Measurements from ENCODE around the gene BMPR1B. TPM values are rescaled to one million over a fixed set of nuclear protein-coding genes. Genes with fewer than 3 reads are reported as not detected.

The BMPR1B gene
- total RNA-seq, 3 donors from 2014 or later (not counting 1 experiment from before 2014, with no cell fraction given), result 0.25 TPM; not detected in 2

- ATAC-seq (no peak), DNase-seq (no peak)
- TF ChIP-seq, protein P1, sequence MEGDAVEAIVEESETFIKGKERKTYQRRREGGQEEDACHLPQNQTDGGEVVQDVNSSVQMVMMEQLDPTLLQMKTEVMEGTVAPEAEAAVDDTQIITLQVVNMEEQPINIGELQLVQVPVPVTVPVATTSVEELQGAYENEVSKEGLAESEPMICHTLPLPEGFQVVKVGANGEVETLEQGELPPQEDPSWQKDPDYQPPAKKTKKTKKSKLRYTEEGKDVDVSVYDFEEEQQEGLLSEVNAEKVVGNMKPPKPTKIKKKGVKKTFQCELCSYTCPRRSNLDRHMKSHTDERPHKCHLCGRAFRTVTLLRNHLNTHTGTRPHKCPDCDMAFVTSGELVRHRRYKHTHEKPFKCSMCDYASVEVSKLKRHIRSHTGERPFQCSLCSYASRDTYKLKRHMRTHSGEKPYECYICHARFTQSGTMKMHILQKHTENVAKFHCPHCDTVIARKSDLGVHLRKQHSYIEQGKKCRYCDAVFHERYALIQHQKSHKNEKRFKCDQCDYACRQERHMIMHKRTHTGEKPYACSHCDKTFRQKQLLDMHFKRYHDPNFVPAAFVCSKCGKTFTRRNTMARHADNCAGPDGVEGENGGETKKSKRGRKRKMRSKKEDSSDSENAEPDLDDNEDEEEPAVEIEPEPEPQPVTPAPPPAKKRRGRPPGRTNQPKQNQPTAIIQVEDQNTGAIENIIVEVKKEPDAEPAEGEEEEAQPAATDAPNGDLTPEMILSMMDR (IDR thresholded peaks at IDR 0.05), result no peak
- Mint-ChIP-seq H3K4me1 (no peaks in the 10 kb centered on the region), H3K27me3 (ENCODE audit: low read depth in 2 of 2) (no peaks in the 10 kb centered on the region), H3K27ac (no peak overlapping the region), H3K9me3 (no peaks in the 10 kb centered on the region), H3K4me3 (no peak overlapping the region), H3K36me3 (no peaks in the 10 kb centered on the region)
- no peaks in the 10 kb centered on the region for H3K4me1 ChIP-seq (ENCODE audit: control insufficient read depth, insufficient read depth, low read length)
- no peaks in the 10 kb centered on the region for H3K9me3 ChIP-seq (ENCODE audit: control insufficient read depth, insufficient read depth, low read length)
- no peaks in the 10 kb centered on the region for H3K27me3 ChIP-seq (ENCODE audit: control insufficient read depth, insufficient read depth, low read length)
- no peak overlapping the region for H3K27ac ChIP-seq (ENCODE audit: low read length)
- no peak overlapping the region for H3K4me3 ChIP-seq (ENCODE audit: low read length)
- no peaks in the 10 kb centered on the region for H3K36me3 ChIP-seq (ENCODE audit: control insufficient read depth, insufficient read depth, low read length)
- WGBS (ENCODE audit: insufficient coverage), result 80% methylated on average over 4 of the region's 4 CpGs
- intact Hi-C loops (cut with micrococcal nuclease), result no loop called here
Measured at GRCh38 chr4:95105112-95105511, 347.4 kb downstream of the BMPR1B start.

GRCh38 chr4:95105983-95106382 is 348.2 kb downstream of the BMPR1B start:
- WGBS (ENCODE audit: insufficient coverage), result 85% methylated on average over 2 of the region's 2 CpGs
- Histone ChIP-seq H3K4me1 (ENCODE audit: control insufficient read depth, insufficient read depth, low read length) (no peaks in the 10 kb centered on the region), H3K36me3 (ENCODE audit: control insufficient read depth, insufficient read depth, low read length) (no peaks in the 10 kb centered on the region), H3K27ac (ENCODE audit: low read length) (no peak overlapping the region), H3K9me3 (ENCODE audit: control insufficient read depth, insufficient read depth, low read length) (no peaks in the 10 kb centered on the region), H3K27me3 (ENCODE audit: control insufficient read depth, insufficient read depth, low read length) (no peaks in the 10 kb centered on the region), H3K4me3 (ENCODE audit: low read length) (no peak overlapping the region)
- TF ChIP-seq, protein P1 (IDR thresholded peaks at IDR 0.05), result no peak
- no peaks in the 10 kb centered on the region for H3K4me1 Mint-ChIP-seq
- intact Hi-C loops (cut with micrococcal nuclease), result no loop called here
- H3K4me3 Mint-ChIP-seq, result no peak overlapping the region
- no peak overlapping the region for H3K27ac Mint-ChIP-seq
- no peaks in the 10 kb centered on the region for H3K36me3 Mint-ChIP-seq
- H3K27me3 Mint-ChIP-seq (ENCODE audit: low read depth in 2 of 2), result no peaks in the 10 kb centered on the region
- no peaks in the 10 kb centered on the region for H3K9me3 Mint-ChIP-seq
- DNase-seq (no peak), ATAC-seq (no peak)

- TF ChIP-seq, protein P1 (IDR thresholded peaks at IDR 0.05), result no peak
- 64% methylated on average over 1 of the region's 2 CpGs for WGBS (ENCODE audit: insufficient coverage)
- no peaks in the 10 kb centered on the region for H3K4me1 Mint-ChIP-seq
Measured at GRCh38 chr4:95106408-95106928, 348.7 kb downstream of the BMPR1B start.

DNA sequence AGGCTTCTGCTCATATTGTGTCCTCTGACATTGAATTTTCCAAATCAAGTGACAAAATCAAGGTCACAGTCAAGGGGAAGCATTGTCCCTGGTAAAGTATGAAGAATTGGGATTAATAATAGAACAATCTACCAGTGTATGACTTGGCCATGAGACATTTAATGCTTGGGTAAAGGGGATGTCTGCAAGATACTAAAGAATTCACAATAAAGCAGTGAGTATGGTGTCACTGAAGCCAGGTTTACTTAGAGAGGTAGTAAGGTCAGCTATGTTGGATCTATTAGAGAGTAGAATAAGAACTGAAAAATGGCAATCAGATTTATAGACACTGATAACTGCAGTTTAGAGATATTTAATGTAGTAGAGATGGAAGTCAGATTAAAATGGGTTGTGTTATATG is 349.2 kb downstream of the BMPR1B start:
- H3K36me3 ChIP-seq (ENCODE audit: control insufficient read depth, insufficient read depth, low read length), result no peaks in the 10 kb centered on the region
- no peaks in the 10 kb centered on the region for H3K4me1 ChIP-seq (ENCODE audit: control insufficient read depth, insufficient read depth, low read length)
- H3K9me3 ChIP-seq (ENCODE audit: control insufficient read depth, insufficient read depth, low read length), result no peaks in the 10 kb centered on the region
- H3K27ac Mint-ChIP-seq, result no peak overlapping the region
- intact Hi-C loops (cut with micrococcal nuclease), result no loop called here
- H3K36me3 Mint-ChIP-seq, result no peaks in the 10 kb centered on the region
- no peak overlapping the region for H3K27ac ChIP-seq (ENCODE audit: low read length)
- ATAC-seq (no peak), DNase-seq (no peak)
- no peaks in the 10 kb centered on the region for H3K4me1 Mint-ChIP-seq
- H3K27me3 ChIP-seq (ENCODE audit: control insufficient read depth, insufficient read depth, low read length), result no peaks in the 10 kb centered on the region
- no peak overlapping the region for H3K4me3 Mint-ChIP-seq
- no peak overlapping the region for H3K4me3 ChIP-seq (ENCODE audit: low read length)
- H3K9me3 Mint-ChIP-seq, result no peaks in the 10 kb centered on the region
- no peaks in the 10 kb centered on the region for H3K27me3 Mint-ChIP-seq (ENCODE audit: low read depth in 2 of 2)
- TF ChIP-seq, protein P1 (IDR thresholded peaks at IDR 0.05), result no peak

More at GRCh38 chr4:95106408-95106928, 348.7 kb downstream of the BMPR1B start:
- Histone ChIP-seq H3K4me1 (ENCODE audit: control insufficient read depth, insufficient read depth, low read length) (no peaks in the 10 kb centered on the region), H3K4me3 (ENCODE audit: low read length) (no peak overlapping the region), H3K27me3 (ENCODE audit: control insufficient read depth, insufficient read depth, low read length) (no peaks in the 10 kb centered on the region), H3K27ac (ENCODE audit: low read length) (no peak overlapping the region), H3K9me3 (ENCODE audit: control insufficient read depth, insufficient read depth, low read length) (no peaks in the 10 kb centered on the region), H3K36me3 (ENCODE audit: control insufficient read depth, insufficient read depth, low read length) (no peaks in the 10 kb centered on the region)
- no peaks in the 10 kb centered on the region for H3K9me3 Mint-ChIP-seq
- H3K27ac Mint-ChIP-seq, result no peak overlapping the region
- H3K4me3 Mint-ChIP-seq, result no peak overlapping the region
- H3K27me3 Mint-ChIP-seq (ENCODE audit: low read depth in 2 of 2), result no peaks in the 10 kb centered on the region
- H3K36me3 Mint-ChIP-seq, result no peaks in the 10 kb centered on the region
- intact Hi-C loops (cut with micrococcal nuclease), result no loop called here
- no peak for ATAC-seq
- DNase-seq, result no peak

Measured in natural killer cell (primary cell).